ENCODE results near the gene HAUS8.

HAUS8 gene

GRCh38 chr19:17005000-17005399, 70.3 kb downstream of the HAUS8 start:
- Histone ChIP-seq H3K9me2 (replicated peaks; ENCODE audit: control insufficient read depth, low read length) (no peaks in the 10 kb centered on the region), H3K4me1 (ENCODE audit: control insufficient read depth, low read length) (peaks cover 10% of the 10 kb centered on the region), H3K27ac (ENCODE audit: low read depth, low read length) (no peak overlapping the region), H3F3A (ENCODE audit: control insufficient read depth, insufficient read depth) (no peaks in the 10 kb centered on the region), H3K4me2 (ENCODE audit: low read length) (no peak overlapping the region), H3K9me3 (ENCODE audit: control insufficient read depth, insufficient read depth, low read length) (no peaks in the 10 kb centered on the region), H3K4me3 (ENCODE audit: low read length) (no peak overlapping the region), H3K36me3 (ENCODE audit: control insufficient read depth, low read length) (no peaks in the 10 kb centered on the region), H3K79me2 (ENCODE audit: control insufficient read depth, low read length) (no peaks in the 10 kb centered on the region), H4K20me1 (ENCODE audit: control insufficient read depth, insufficient read depth, low read depth, low read length) (no peaks in the 10 kb centered on the region), H3K27me3 (ENCODE audit: control insufficient read depth, low read length) (no peaks in the 10 kb centered on the region; the same call in 1 of the 2 replicates)
- TF ChIP-seq CTCF (IDR thresholded peaks at IDR 0.05; ENCODE audit: low read depth, low read length, poor library complexity, severe bottlenecking) (peak; percentile 60), EZH2phosphoT487 (IDR thresholded peaks at IDR 0.05; ENCODE audit: borderline replicate concordance, low read length) (no peak)

GRCh38 chr19:17004386-17004785, 70.9 kb downstream of the HAUS8 start:
- H3K4me1 ChIP-seq (ENCODE audit: control insufficient read depth, low read length) = peaks cover 10% of the 10 kb centered on the region
- no peaks in the 10 kb centered on the region for H4K20me1 ChIP-seq (ENCODE audit: control insufficient read depth, insufficient read depth, low read depth, low read length)
- H3K4me2 ChIP-seq (ENCODE audit: low read length) = no peak overlapping the region
- H3K9me2 ChIP-seq (replicated peaks; ENCODE audit: control insufficient read depth, low read length) = no peaks in the 10 kb centered on the region
- H3K27ac ChIP-seq (ENCODE audit: low read depth, low read length) = no peak overlapping the region
- H3K4me3 ChIP-seq (ENCODE audit: low read length) = no peak overlapping the region
- H3K9me3 ChIP-seq (ENCODE audit: control insufficient read depth, insufficient read depth, low read length) = no peaks in the 10 kb centered on the region
- H3K79me2 ChIP-seq (ENCODE audit: control insufficient read depth, low read length) = no peaks in the 10 kb centered on the region
- no peaks in the 10 kb centered on the region for H3F3A ChIP-seq (ENCODE audit: control insufficient read depth, insufficient read depth)
- H3K27me3 ChIP-seq (ENCODE audit: control insufficient read depth, low read length) = no peaks in the 10 kb centered on the region; the same call in 1 of the 2 replicates
- no peak for TF ChIP-seq CTCF (IDR thresholded peaks at IDR 0.05; ENCODE audit: low read depth, low read length, poor library complexity, severe bottlenecking)
- TF ChIP-seq EZH2phosphoT487 (IDR thresholded peaks at IDR 0.05; ENCODE audit: borderline replicate concordance, low read length) = no peak
- no peaks in the 10 kb centered on the region for H3K36me3 ChIP-seq (ENCODE audit: control insufficient read depth, low read length)

GRCh38 chr19:17002455-17002854, 72.8 kb downstream of the HAUS8 start:
- Histone ChIP-seq H3K4me3 (ENCODE audit: low read length) (no peak overlapping the region), H3K36me3 (ENCODE audit: control insufficient read depth, low read length) (no peaks in the 10 kb centered on the region), H3K27me3 (ENCODE audit: control insufficient read depth, low read length) (no peaks in the 10 kb centered on the region; the same call in 1 of the 2 replicates), H3K4me2 (ENCODE audit: low read length) (no peak overlapping the region), H4K20me1 (ENCODE audit: control insufficient read depth, insufficient read depth, low read depth, low read length) (no peaks in the 10 kb centered on the region), H3K27ac (ENCODE audit: low read depth, low read length) (no peak overlapping the region), H3K4me1 (ENCODE audit: control insufficient read depth, low read length) (peaks cover 10% of the 10 kb centered on the region), H3K9me2 (replicated peaks; ENCODE audit: control insufficient read depth, low read length) (no peaks in the 10 kb centered on the region), H3K9me3 (ENCODE audit: control insufficient read depth, insufficient read depth, low read length) (no peaks in the 10 kb centered on the region), H3K79me2 (ENCODE audit: control insufficient read depth, low read length) (no peaks in the 10 kb centered on the region), H3F3A (ENCODE audit: control insufficient read depth, insufficient read depth) (no peaks in the 10 kb centered on the region)
- no peak for TF ChIP-seq EZH2phosphoT487 (IDR thresholded peaks at IDR 0.05; ENCODE audit: borderline replicate concordance, low read length)
- TF ChIP-seq CTCF (IDR thresholded peaks at IDR 0.05; ENCODE audit: low read depth, low read length, poor library complexity, severe bottlenecking) = no peak
